Stimulated activated CD4-positive, alpha-beta T cell treated with anti-CD3 and anti-CD28 coated beads, Interleukin-2, amount 100 ng/mL, for 48 hours (primary cell): ENCODE results near the gene PRKCD.

Experiments used
- DNase-seq, 2 donors: peaks; one replicate each; pipeline ENCODE4 v3.0.0-alpha.2; 2020

Gene PRKCD

GRCh38 chr3:53171827-53172505 lies 11.0 kb downstream of the PRKCD start:
- no peak for DNase-seq

DNA sequence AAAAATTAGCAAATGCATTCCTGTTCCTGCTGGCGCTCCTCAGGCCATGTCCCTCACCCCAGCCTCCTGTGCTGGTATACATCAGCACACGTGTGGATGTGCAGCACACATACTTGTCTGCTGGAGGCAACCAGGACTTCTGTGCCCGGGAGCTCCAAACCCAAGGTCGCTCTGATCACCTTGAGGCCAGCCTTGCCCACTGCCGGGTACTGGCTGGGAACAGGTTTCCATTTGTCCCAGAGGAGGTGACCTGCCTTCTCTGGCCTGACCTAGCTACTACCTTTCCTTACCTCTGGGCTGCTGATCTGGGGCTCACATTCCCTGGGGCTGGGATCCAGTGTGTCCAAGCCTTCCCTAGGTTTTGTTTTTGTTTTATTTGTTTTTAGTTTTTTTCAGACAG lies 12.1 kb downstream of the PRKCD start:
- no peak for DNase-seq

- no peak for DNase-seq
Measured at GRCh38 chr3:53174346-53175250, 13.6 kb downstream of the PRKCD start.

DNA sequence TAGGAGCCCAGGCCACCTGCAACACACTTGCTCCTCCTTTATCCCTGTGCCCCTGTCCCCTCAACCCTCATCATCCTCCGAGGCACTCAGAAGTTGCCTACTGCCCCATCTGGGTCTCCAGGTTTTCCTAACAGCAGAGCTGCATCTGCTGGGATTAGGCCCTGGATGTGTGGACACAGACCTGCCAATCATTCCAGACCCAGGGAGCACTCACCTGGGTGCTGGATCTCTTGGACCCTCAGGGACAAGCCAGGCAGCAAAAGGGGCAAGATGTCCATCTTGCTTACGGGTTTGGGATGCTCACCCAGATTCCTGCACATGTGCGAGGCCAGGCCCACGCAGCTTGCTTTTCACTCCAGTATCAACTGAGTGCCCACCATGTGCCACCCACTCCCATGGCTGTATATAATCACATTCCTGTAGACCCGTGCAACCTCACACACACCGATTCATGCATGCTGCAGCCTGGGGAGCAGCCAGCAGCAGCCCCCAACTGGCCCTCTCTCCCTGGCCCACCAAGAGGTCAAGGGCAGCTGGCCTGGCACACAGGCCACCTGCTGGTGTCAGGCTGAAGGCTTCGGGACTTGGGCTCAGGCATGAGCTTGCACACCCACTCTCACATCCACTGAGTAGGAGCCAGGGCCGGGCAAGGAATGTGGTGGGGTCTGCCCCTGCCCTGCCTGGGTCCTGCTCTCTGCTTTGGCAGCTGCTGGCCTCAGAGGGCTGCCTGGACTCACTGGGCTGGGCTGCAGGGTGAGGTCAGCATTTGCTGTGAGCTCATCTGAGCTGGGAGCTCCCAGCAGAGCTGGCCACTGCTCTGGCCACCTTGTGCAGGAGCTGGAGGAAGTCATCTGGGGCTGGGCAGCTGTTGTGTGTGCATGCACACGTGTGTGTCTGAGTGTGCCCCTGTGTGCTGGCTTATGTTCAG lies 14.9 kb downstream of the PRKCD start:
- DNase-seq, result no peak

GRCh38 chr3:53178246-53178645 lies 17.2 kb downstream of the PRKCD start:
- no peak for DNase-seq

DNA sequence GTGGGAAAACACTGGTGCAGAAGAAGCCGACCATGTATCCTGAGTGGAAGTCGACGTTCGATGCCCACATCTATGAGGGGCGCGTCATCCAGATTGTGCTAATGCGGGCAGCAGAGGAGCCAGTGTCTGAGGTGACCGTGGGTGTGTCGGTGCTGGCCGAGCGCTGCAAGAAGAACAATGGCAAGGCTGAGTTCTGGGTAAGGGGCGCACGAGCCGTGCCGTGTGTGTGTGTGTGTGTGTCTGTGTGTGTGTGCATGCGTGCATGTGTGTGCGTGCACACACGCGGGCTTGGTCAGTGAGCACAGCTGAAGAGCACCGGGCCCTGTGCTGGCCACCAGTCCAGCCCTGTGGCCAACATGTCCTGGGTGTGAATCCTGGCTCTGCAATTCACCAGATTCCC lies 18.6 kb downstream of the PRKCD start:
- no peak for DNase-seq

DNA sequence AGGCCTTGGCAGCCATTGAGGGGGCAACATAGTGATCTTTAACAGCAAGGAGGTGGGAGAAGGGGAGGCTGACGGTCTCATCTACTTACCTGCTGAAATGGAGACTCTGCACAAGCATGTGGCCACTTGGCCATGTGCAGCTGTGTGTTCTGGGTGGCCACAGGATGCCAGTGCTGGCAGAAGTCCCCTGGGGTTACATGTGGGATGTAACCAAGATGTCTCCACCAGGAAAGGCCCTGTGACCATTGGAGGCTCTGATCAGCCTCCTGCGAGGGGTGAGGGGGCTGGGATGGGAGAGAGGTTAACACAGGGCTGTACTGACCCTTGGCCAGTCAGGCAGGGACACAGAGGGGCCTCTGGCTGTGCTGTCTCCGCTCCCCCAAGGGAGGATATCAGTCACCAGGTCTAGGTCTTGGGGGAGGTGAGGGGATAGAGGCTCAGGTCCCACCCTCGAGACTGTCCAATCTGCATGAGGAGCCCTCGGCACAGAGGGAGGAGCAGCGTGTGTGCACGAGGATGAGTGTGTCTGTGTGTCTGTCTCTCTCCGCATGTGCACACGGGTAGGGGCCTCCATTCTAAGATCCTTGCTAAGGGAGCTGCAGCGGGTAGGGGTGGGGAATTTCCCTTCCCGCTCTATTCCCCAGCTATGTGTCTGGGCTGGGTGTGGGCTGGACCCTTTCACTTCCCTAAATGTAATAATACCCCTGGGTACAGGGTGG lies 19.5 kb downstream of the PRKCD start:
- DNase-seq, result no peak

DNA sequence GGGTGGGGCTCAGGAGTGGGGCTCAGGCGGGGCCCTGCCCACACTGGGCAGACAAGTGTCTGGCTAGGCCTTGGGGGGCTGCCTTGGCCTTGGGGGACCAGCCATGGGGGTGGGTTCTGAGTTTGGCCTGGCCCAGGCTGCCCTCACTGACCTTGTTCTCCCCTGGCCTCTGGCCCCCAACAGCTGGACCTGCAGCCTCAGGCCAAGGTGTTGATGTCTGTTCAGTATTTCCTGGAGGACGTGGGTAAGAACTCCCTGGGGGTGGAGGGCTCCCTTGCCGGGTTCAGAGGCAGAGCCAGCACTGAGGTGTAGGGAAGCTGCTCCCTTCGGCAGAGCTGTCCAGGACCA lies 20.0 kb downstream of the PRKCD start:
- no peak for DNase-seq

DNA sequence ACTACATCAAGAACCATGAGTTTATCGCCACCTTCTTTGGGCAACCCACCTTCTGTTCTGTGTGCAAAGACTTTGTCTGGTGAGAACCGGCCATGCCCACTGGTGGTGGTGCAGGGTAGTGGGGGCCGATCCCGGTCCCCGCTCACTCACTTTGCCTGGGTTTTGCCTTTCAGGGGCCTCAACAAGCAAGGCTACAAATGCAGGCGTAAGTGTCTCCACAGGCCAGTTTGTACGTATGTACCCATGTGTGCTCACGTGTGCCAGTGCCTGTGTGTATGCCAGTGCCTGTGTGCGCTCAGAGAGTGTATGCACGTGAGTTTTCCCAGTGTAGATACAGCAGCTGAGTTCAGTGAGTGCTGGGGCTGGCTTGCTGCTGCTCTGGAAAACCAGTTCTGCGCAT lies 20.5 kb downstream of the PRKCD start:
- no peak for DNase-seq

DNA sequence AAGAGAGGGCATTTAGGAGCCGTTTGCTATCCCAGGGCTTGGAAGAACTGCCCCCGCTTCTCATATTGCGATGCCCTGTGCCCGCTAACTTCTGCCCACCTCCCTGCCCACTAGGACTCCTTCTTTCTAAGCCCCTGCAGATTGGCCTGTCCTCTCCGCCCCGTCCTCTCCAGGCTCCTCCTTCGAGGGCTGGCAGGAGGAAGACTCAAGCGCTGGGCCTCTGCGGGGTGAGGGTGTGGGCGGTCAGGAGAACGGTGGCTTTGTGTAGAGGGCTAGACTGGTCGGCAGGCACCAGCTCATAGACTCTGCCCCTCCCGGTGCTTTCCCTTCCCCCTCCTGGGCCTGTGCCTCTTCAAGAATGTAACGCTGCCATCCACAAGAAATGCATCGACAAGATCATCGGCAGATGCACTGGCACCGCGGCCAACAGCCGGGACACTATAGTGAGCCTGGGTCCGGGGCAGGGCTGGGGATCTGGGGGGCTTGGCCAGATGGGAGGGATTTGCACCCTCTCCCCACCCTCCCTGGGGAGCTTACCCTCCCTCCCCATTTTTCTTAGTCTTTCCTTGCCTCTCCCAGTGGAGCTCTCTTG lies 21.9 kb downstream of the PRKCD start:
- DNase-seq, result no peak

DNA sequence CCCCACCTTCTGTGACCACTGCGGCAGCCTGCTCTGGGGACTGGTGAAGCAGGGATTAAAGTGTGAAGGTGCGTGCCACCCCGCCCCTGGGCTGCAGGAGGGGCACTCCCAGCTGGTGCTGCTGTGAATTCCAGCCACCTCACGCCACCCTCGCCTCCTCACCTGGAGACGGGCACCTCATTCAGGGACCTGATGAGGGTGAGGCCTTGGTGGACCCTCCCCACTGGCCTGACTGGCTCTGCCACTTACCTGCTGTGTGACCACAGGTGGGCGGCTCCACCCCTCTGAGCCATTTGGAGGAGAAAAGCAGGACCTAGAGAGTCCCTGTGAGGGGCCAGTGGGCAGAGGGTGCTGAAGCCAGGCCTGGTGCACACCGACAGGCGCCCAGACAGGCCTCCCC lies 22.5 kb downstream of the PRKCD start:
- no peak for DNase-seq

GRCh38 chr3:53184701-53185100 lies 23.7 kb downstream of the PRKCD start:
- DNase-seq, result no peak

- no peak for DNase-seq
Measured at GRCh38 chr3:53185761-53186465, 24.9 kb downstream of the PRKCD start.

- no peak for DNase-seq
Measured at GRCh38 chr3:53186726-53187125, 25.7 kb downstream of the PRKCD start.

GRCh38 chr3:53187430-53187829 lies 26.4 kb downstream of the PRKCD start:
- DNase-seq, result no peak

- DNase-seq, result no peak
Measured at GRCh38 chr3:53188136-53188685, 27.2 kb downstream of the PRKCD start.

GRCh38 chr3:53188720-53189119 lies 27.7 kb downstream of the PRKCD start:
- no peak for DNase-seq

DNA sequence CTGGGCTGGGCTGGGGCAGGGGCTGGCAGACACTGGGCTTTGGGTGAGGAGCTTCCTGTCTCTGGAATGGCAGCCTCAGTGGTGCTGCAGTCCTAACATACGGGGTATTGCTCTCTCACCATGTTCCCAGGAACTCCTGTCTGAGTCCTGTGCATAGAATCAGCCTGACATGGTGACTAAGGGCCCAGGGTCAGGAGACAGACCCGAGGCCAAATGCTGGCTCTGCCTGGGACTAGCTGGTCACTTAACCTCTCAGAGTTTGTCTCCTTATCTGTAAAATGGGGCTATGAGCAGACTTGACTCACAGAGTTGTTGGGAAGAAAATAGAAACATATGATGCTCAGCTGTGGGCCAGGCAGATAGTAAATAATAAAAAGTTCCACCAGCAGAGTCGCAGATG lies 28.3 kb downstream of the PRKCD start:
- DNase-seq, result no peak

GRCh38 chr3:53190659-53191058 lies 29.6 kb downstream of the PRKCD start:
- no peak for DNase-seq

DNA sequence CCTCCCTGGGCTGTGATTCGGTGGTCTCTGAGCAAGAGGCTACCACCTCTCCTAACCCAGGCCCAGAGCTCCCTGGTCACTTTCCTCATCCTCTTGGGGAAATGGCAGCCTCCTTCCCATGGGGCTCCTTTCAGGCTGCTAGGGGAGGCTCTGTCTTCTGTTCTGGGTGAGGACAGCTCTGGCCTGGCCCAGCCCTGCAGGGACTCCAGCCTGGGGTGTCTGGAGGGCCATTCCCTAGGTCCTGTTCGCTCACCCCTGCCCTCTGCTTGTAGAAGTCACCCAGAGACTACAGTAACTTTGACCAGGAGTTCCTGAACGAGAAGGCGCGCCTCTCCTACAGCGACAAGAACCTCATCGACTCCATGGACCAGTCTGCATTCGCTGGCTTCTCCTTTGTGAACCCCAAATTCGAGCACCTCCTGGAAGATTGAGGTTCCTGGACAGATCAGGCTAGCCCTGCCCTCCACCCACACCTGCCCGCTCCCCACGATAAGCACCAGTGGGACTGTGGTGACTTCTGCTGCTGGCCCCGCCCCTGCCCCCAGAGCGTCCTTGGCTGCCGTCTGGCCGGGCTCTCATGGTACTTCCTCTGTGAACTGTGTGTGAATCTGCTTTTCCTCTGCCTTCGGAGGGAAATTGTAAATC lies 30.9 kb downstream of the PRKCD start:
- DNase-seq, result no peak

DNA sequence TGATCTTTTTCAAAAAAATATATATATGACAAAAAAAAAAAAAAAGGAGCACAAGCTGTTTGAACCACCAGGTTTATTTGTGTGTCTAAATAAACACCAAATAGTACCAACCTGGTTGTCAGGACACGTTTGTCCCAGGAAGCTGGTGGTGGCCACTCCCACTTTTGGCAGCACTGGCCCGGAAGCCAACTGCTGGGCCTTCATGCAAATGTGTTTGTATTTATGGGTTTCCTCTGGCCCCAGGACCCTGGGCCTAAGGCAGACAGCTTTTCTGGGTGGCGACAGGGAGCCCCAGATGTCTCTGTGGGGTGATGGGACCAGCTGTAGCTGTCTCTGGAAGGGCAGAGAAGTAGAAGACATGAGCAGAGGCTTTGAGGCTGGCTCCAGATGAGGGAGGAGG lies 31.6 kb downstream of the PRKCD start:
- no peak for DNase-seq
